Naive thymus-derived CD4-positive, alpha-beta T cell (primary cell): ENCODE data around the gene LPCAT4. TPM values are rescaled to one million over a fixed set of nuclear protein-coding genes. Genes with fewer than 3 reads are reported as not detected.

Experiments used
- ATAC-seq: fragments of 150-1000 bp; cut with Tn5 transposase; 2 replicates; pipeline ENCODE4 v1.10.0; 2021; ENCODE audit warnings: mild to moderate bottlenecking, moderate library complexity
- CTCF ChIA-PET: fragments of 350-600 bp; sonication (Branson Sonifier 250); formaldehyde crosslinking; loops from one replicate; lab custom pipeline; 2021; ENCODE audit warnings: antibody characterized with exemption; lab: Charles Lee
- POLR2A ChIA-PET: fragments of 350-600 bp; sonication (Branson Sonifier 250); formaldehyde crosslinking; loops from one replicate; lab custom pipeline; 2021; ENCODE audit warnings: antibody characterized with exemption, inconsistent platforms; lab: Charles Lee
- DNase-seq, 9 donors: peaks; one replicate each; pipeline versions ENCODE4 v3.0.0 to v3.0.0-alpha.2; 2020 to 2022; ENCODE audit warnings: mixed read lengths in 1 of 9
- H3K27ac ChIP-seq: one replicate; pipeline ENCODE4 v1.7.0; 2013; ENCODE audit warnings: mild to moderate bottlenecking, low read depth, low read length, moderate library complexity
- H3K27me3 ChIP-seq, 2 donors: one replicate each; pipeline ENCODE4 v1.7.0; 2013; ENCODE audit warnings: low read length in 2 of 2, mild to moderate bottlenecking in 2 of 2, moderate library complexity in 2 of 2; ENCODE audit not compliant: control insufficient read depth in 2 of 2, insufficient read depth in 2 of 2
- H3K36me3 ChIP-seq, 3 experiments: 1 replicate in 2 of 3; 2 replicates in 1 of 3; pipeline ENCODE4 v1.7.0; 2013; ENCODE audit warnings: low read length in 3 of 3, mild to moderate bottlenecking in 3 of 3, moderate library complexity in 1 of 3; ENCODE audit not compliant: insufficient read depth in 3 of 3, control insufficient read depth in 2 of 3
- H3K4me1 ChIP-seq, 2 donors: one replicate each; pipeline ENCODE4 v1.7.0; 2013; ENCODE audit warnings: low read length in 2 of 2, mild to moderate bottlenecking in 2 of 2, moderate library complexity in 1 of 2; ENCODE audit not compliant: control insufficient read depth in 2 of 2, insufficient read depth in 2 of 2
- H3K4me3 ChIP-seq: 2 replicates; pipeline ENCODE4 v1.7.0; 2013; ENCODE audit warnings: mild to moderate bottlenecking, low read length
- H3K9me3 ChIP-seq, 3 experiments: 1 replicate in 2 of 3; 2 replicates in 1 of 3; pipeline ENCODE4 v1.7.0; 2013; ENCODE audit warnings: low read length in 3 of 3; ENCODE audit not compliant: control insufficient read depth in 2 of 3
- H3K27ac Mint-ChIP-seq, 9 donors: one replicate each; pipeline ENCODE4 v1.8.0; 2020 to 2022; ENCODE audit warnings: mixed read lengths in 9 of 9, mild to moderate bottlenecking in 8 of 9, moderate library complexity in 5 of 9, inconsistent platforms in 2 of 9
- H3K27me3 Mint-ChIP-seq, 5 donors: one replicate each; pipeline ENCODE4 v1.8.0; 2021 to 2022; ENCODE audit warnings: mixed read lengths in 5 of 5, mild to moderate bottlenecking in 1 of 5
- H3K36me3 Mint-ChIP-seq, 5 donors: one replicate each; pipeline ENCODE4 v1.8.0; 2020 to 2022; ENCODE audit warnings: mixed read lengths in 5 of 5, mild to moderate bottlenecking in 3 of 5, inconsistent platforms in 1 of 5
- H3K4me1 Mint-ChIP-seq, 7 donors: one replicate each; pipeline ENCODE4 v1.8.0; 2020 to 2022; ENCODE audit warnings: mixed read lengths in 7 of 7, mild to moderate bottlenecking in 3 of 7, inconsistent platforms in 1 of 7
- H3K4me3 Mint-ChIP-seq, 10 donors: one replicate each; pipeline ENCODE4 v1.8.0; 2020 to 2022; ENCODE audit warnings: mild to moderate bottlenecking in 10 of 10, mixed read lengths in 10 of 10, moderate library complexity in 6 of 10, inconsistent platforms in 2 of 10
- H3K9me3 Mint-ChIP-seq, 11 donors: one replicate each; pipeline ENCODE4 v1.8.0; 2020 to 2022; ENCODE audit warnings: mixed read lengths in 11 of 11, mild to moderate bottlenecking in 4 of 11, inconsistent platforms in 1 of 11, moderate library complexity in 1 of 11
- intact Hi-C, 2 donors: fragments of 100-400 bp; cut with micrococcal nuclease; formaldehyde crosslinking; loops; one replicate each; pipeline ENCODE4 v1.15.1; 2023
- microRNA-seq: library from miRNA; unstranded; fragments of <30 nt; microRNA quantifications from one replicate; pipeline ENCODE4 v1.2.0, GENCODE V29; 2022; ENCODE audit warnings: borderline microRNAs expressed
- polyA plus RNA-seq, 2 donors: library from polyadenylated mRNA; unstranded; fragments of 300-500 nt; fragmentation: Illumina TruSeq; gene quantifications; one replicate each; pipeline ENCODE4 v1.2.3, GENCODE V29; 2021
- total RNA-seq, 6 experiments: library from RNA in 5 of 6; stranded (reverse) in 5 of 6; gene quantifications; 1 replicate in 5 of 6; 2 replicates in 1 of 6; pipeline ENCODE4 v1.2.3 and lab custom pipeline; 2021 to 2026

Gene LPCAT4
- total and polyA plus RNA-seq, 7 experiments from 2014 or later, result 10.8 to 95.5 (median 46.5) TPM

GRCh38 chr15:34314491-34315490, 52.2 kb downstream of the LPCAT4 start:
- Mint-ChIP-seq H3K36me3 (peaks cover 10 to 36% (median 26%) of the 10 kb centered on the region in 5 donors), H3K4me3 (peak overlapping the region in 8 of 10 donors; percentile 36 to 96 (median 54)), H3K27ac (peak overlapping the region in 4 of 9 donors; percentile 12 to 53 (median 48)), H3K27me3 (no peaks in the 10 kb centered on the region), H3K9me3 (no peaks in the 10 kb centered on the region), H3K4me1 (peaks cover 39 to 83% (median 66%) of the 10 kb centered on the region in 7 donors)
- Histone ChIP-seq H3K4me1 (peaks cover 0 to 17% of the 10 kb centered on the region in 2 donors), H3K36me3 (peaks cover 0 to 5% (median 0%) of the 10 kb centered on the region in 3 experiments), H3K9me3 (no peaks in the 10 kb centered on the region), H3K27me3 (no peaks in the 10 kb centered on the region), H3K27ac (no peak overlapping the region), H3K4me3 (no peak overlapping the region)
- intact Hi-C loops, result loop anchor here (5.0 kb wide), 1 partner anchor 32 kb away; no protein-coding TSS in a partner anchor
- POLR2A ChIA-PET, result interaction anchor here (1.3 kb wide), 1 partner anchor 11 kb away, joined by 4 read pairs; no protein-coding TSS in a partner anchor
- CTCF ChIA-PET, result interaction anchor here (0.9 to 1.4 kb wide), 2 partner anchors 29 to 53 kb away, joined by 3 to 5 read pairs; partner anchors contain the start of gene NUTM1
- DNase-seq, result no peak
- no peak for ATAC-seq

- H3K27me3 Mint-ChIP-seq, result no peaks in the 10 kb centered on the region
- H3K27ac ChIP-seq, result no peak overlapping the region
- ChIA-PET POLR2A (interaction anchor here (0.6 to 1.2 kb wide), 2 partner anchors 14 to 26 kb away, joined by 3 read pairs; partner anchors contain the start of gene SLC12A6), CTCF (interaction anchor here (2.3 kb wide), 1 partner anchor 70 kb away, joined by 6 read pairs; no protein-coding TSS in a partner anchor)
- H3K4me1 Mint-ChIP-seq, result peaks cover 34 to 89% (median 75%) of the 10 kb centered on the region in 7 donors
- H3K36me3 Mint-ChIP-seq, result peaks cover 14 to 52% (median 31%) of the 10 kb centered on the region in 5 donors
- no peak overlapping the region for H3K4me3 ChIP-seq
- H3K27ac Mint-ChIP-seq, result peak overlapping the region in 2 of 9 donors; percentile 21 to 46
- H3K27me3 ChIP-seq, result no peaks in the 10 kb centered on the region
- H3K4me3 Mint-ChIP-seq, result peak overlapping the region in 2 of 10 donors; percentile 4 to 21
- no peaks in the 10 kb centered on the region for H3K9me3 ChIP-seq
- DNase-seq, result no peak
- H3K9me3 Mint-ChIP-seq, result no peaks in the 10 kb centered on the region
- H3K4me1 ChIP-seq, result peaks cover 0 to 16% of the 10 kb centered on the region in 2 donors
- peaks cover 0 to 5% (median 0%) of the 10 kb centered on the region in 3 experiments for H3K36me3 ChIP-seq
- intact Hi-C loops, result no loop called here
- ATAC-seq, result no peak
Observed at GRCh38 chr15:34311563-34311962, 55.4 kb downstream of the LPCAT4 start.

Small RNA genes lying within 50 kb of the gene (microRNA-seq; reads per million reads assigned to microRNA genes)
- gene MIR1233-1, result not detected

Other genes with a start within 250 kb of the LPCAT4 start
- 10 to 100 TPM; 21.8 to 40.3 (median 33.0) TPM for gene KATNBL1, start 157.1 kb downstream of the LPCAT4 start, total RNA-seq
- gene KATNBL1, start 157.1 kb downstream of the LPCAT4 start, polyA plus RNA-seq, result 10 to 100 TPM; 32.9 to 41.1 TPM
- 10 to 100 TPM; 62.4 to 83.8 (median 65.5) TPM for gene EMC4, start 142.2 kb downstream of the LPCAT4 start, total RNA-seq
- 100 to 1,000 TPM; 166 to 212 TPM for gene EMC4, start 142.2 kb downstream of the LPCAT4 start, polyA plus RNA-seq
- 100 to 1,000 TPM in 4 of 5 experiments, 10 to 100 TPM in 1; 39.2 to 122 (median 111) TPM for gene SLC12A6, start 29.4 kb downstream of the LPCAT4 start, total RNA-seq
- 10 to 100 TPM in 1 of 2 donors, 1 to 10 TPM in 1; 9.6 to 13.4 TPM for gene SLC12A6, start 29.4 kb downstream of the LPCAT4 start, polyA plus RNA-seq
- gene NOP10, start 24.1 kb downstream of the LPCAT4 start, total RNA-seq, result 100 to 1,000 TPM in 1 of 5 experiments, 10 to 100 TPM in 4; 31.9 to 176 (median 75.7) TPM
- 100 to 1,000 TPM; 335 to 371 TPM for gene NOP10, start 24.1 kb downstream of the LPCAT4 start, polyA plus RNA-seq
- gene NUTM1, start 23.9 kb downstream of the LPCAT4 start, total RNA-seq, result not detected
- gene NUTM1, start 23.9 kb downstream of the LPCAT4 start, polyA plus RNA-seq, result not detected
- 100 to 1,000 TPM; 147 to 361 (median 158) TPM for gene GOLGA8A, start 70.6 kb upstream of the LPCAT4 start, total RNA-seq
- 1 to 10 TPM; 3.0 to 4.3 TPM for gene GOLGA8A, start 70.6 kb upstream of the LPCAT4 start, polyA plus RNA-seq
- gene GOLGA8B, start 216.5 kb upstream of the LPCAT4 start, total RNA-seq, result 100 to 1,000 TPM; 285 to 393 (median 315) TPM
- gene GOLGA8B, start 216.5 kb upstream of the LPCAT4 start, polyA plus RNA-seq, result 1 to 10 TPM; 2.5 to 8.6 TPM